Vagina (tissue), 2 donors: ENCODE data around the gene SCNN1B. TPM values are rescaled to one million over a fixed set of nuclear protein-coding genes. Genes with fewer than 3 reads are reported as not detected.
"Not testable (repeated sequence)": the region's sequence is repeated elsewhere in the genome, so short reads cannot be mapped to it uniquely, and the experiment has no call there.

Source experiments
- DNase-seq, 2 donors: peaks; one replicate each; pipeline ENCODE4 v3.0.0-alpha.2; 2017; ENCODE audit errors: extremely low spot score in 2 of 2
- H3K27ac ChIP-seq: fragments of 200-600 bp; sonication (generic); one replicate; pipeline ENCODE4 v1.5.1; 2019
- H3K27me3 ChIP-seq: fragments of 200-600 bp; sonication (generic); one replicate; pipeline ENCODE4 v1.5.1; 2019
- H3K36me3 ChIP-seq, 2 donors: fragments of 200-600 bp; sonication (generic); one replicate each; pipeline ENCODE4 v1.5.1; 2017 to 2019
- H3K4me1 ChIP-seq: fragments of 200-600 bp; sonication (generic); one replicate; pipeline ENCODE4 v1.5.1; 2019
- H3K4me3 ChIP-seq, 2 donors: fragments of 200-600 bp; sonication (generic); 1 replicate in 1 of 2; 2 replicates in 1 of 2; pipeline ENCODE4 v1.5.1; 2016 to 2019
- H3K9me3 ChIP-seq: fragments of 200-600 bp; sonication (generic); one replicate; pipeline ENCODE4 v1.5.1; 2019
- POLR2A ChIP-seq, 2 donors: fragments of 450-650 bp; IDR thresholded peaks; one replicate each; pipeline ENCODE4 v1.6.1; 2017; ENCODE audit warnings: antibody characterized with exemption in 2 of 2, mild to moderate bottlenecking in 2 of 2, moderate library complexity in 2 of 2
- POLR2AphosphoS5 ChIP-seq, 2 donors: sonication (generic); formaldehyde crosslinking; IDR thresholded peaks; one replicate each; pipeline ENCODE4 v1.9.0; 2017; ENCODE audit warnings: antibody characterized with exemption in 2 of 2, mild to moderate bottlenecking in 2 of 2, low read depth in 1 of 2; ENCODE audit not compliant: insufficient read depth in 1 of 2
- intact Hi-C: fragments of 100-400 bp; cut with DNase I; formaldehyde crosslinking; loops from one replicate; pipeline ENCODE4 v1.15.1; 2023
- total RNA-seq: library from RNA; depleted of rRNA; stranded (reverse); fragments of >200 nt; gene quantifications from one replicate; pipeline ENCODE4 v1.2.3, GENCODE V29; 2016
- TF ChIP-seq, protein P1 (sequence below), 3 experiments: fragments of 450-650 bp in 2 of 3; fragments of 200-600 bp in 1 of 3; sonication (generic) in 1 of 3; IDR thresholded peaks; one replicate each; pipeline ENCODE4 v1.5.1; 2017 to 2019; ENCODE audit warnings: antibody characterized with exemption in 3 of 3, mild to moderate bottlenecking in 2 of 3, moderate library complexity in 2 of 3

Gene SCNN1B
- total RNA-seq, 1 donor from 2014 or later: 76.9 TPM

- TF ChIP-seq POLR2A (IDR thresholded peaks at IDR 0.05) (no peak), POLR2AphosphoS5 (IDR thresholded peaks at IDR 0.05; ENCODE audit: insufficient read depth in 1 of 2, low read depth in 1 of 2) (no peak)
- TF ChIP-seq, protein P1, sequence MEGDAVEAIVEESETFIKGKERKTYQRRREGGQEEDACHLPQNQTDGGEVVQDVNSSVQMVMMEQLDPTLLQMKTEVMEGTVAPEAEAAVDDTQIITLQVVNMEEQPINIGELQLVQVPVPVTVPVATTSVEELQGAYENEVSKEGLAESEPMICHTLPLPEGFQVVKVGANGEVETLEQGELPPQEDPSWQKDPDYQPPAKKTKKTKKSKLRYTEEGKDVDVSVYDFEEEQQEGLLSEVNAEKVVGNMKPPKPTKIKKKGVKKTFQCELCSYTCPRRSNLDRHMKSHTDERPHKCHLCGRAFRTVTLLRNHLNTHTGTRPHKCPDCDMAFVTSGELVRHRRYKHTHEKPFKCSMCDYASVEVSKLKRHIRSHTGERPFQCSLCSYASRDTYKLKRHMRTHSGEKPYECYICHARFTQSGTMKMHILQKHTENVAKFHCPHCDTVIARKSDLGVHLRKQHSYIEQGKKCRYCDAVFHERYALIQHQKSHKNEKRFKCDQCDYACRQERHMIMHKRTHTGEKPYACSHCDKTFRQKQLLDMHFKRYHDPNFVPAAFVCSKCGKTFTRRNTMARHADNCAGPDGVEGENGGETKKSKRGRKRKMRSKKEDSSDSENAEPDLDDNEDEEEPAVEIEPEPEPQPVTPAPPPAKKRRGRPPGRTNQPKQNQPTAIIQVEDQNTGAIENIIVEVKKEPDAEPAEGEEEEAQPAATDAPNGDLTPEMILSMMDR (IDR thresholded peaks at IDR 0.05): no peak
- H3K27ac ChIP-seq: no peak overlapping the region
- H3K36me3 ChIP-seq: peaks cover 0 to 37% of the 10 kb centered on the region in 2 donors
- peaks cover 12% of the 10 kb centered on the region for H3K4me1 ChIP-seq
- intact Hi-C loops: no loop called here
- no peak for DNase-seq
- H3K4me3 ChIP-seq: no peak overlapping the region
- no peaks in the 10 kb centered on the region for H3K27me3 ChIP-seq
- no peaks in the 10 kb centered on the region for H3K9me3 ChIP-seq
Measured at GRCh38 chr16:23389201-23389600, 87.1 kb downstream of the SCNN1B start.

GRCh38 chr16:23389936-23390335 lies 87.8 kb downstream of the SCNN1B start:
- Histone ChIP-seq H3K4me1 (peaks cover 12% of the 10 kb centered on the region), H3K36me3 (peaks cover 0 to 40% of the 10 kb centered on the region in 2 donors), H3K27ac (peak overlapping the region; percentile 49)
- H3K9me3 ChIP-seq, DNase-seq, H3K27me3 ChIP-seq, intact Hi-C loops, H3K4me3 ChIP-seq: not testable (repeated sequence)

GRCh38 chr16:23391381-23392222 lies 89.5 kb downstream of the SCNN1B start:
- Histone ChIP-seq H3K4me1 (peaks cover 12% of the 10 kb centered on the region), H3K4me3 (no peak overlapping the region), H3K27ac (peak overlapping the region; percentile 73), H3K36me3 (peaks cover 0 to 42% of the 10 kb centered on the region in 2 donors), H3K27me3 (no peaks in the 10 kb centered on the region), H3K9me3 (no peaks in the 10 kb centered on the region)
- no peak for DNase-seq
- TF ChIP-seq POLR2AphosphoS5 (IDR thresholded peaks at IDR 0.05; ENCODE audit: insufficient read depth in 1 of 2, low read depth in 1 of 2) (no peak), POLR2A (IDR thresholded peaks at IDR 0.05) (no peak)
- TF ChIP-seq, protein P1 (IDR thresholded peaks at IDR 0.05): no peak
- intact Hi-C loops: no loop called here

- DNase-seq: no peak
- intact Hi-C loops: no loop called here
- H3K27ac ChIP-seq: peak overlapping the region; percentile 73
- H3K27me3 ChIP-seq: no peaks in the 10 kb centered on the region
- H3K4me1 ChIP-seq: peaks cover 12% of the 10 kb centered on the region
- TF ChIP-seq, protein P1 (IDR thresholded peaks at IDR 0.05): no peak
- TF ChIP-seq POLR2A (IDR thresholded peaks at IDR 0.05) (no peak), POLR2AphosphoS5 (IDR thresholded peaks at IDR 0.05; ENCODE audit: insufficient read depth in 1 of 2, low read depth in 1 of 2) (no peak)
- H3K4me3 ChIP-seq: no peak overlapping the region
- peaks cover 0 to 43% of the 10 kb centered on the region in 2 donors for H3K36me3 ChIP-seq
- no peaks in the 10 kb centered on the region for H3K9me3 ChIP-seq
Measured at GRCh38 chr16:23392223-23392600, 90.1 kb downstream of the SCNN1B start.

- Histone ChIP-seq H3K4me3 (no peak overlapping the region), H3K36me3 (peaks cover 0 to 54% of the 10 kb centered on the region in 2 donors)
Measured at GRCh38 chr16:23394141-23394831, 92.2 kb downstream of the SCNN1B start.

More at GRCh38 chr16:23394141-23394831, 92.2 kb downstream of the SCNN1B start:
- Histone ChIP-seq H3K27me3 (no peaks in the 10 kb centered on the region), H3K27ac (no peak overlapping the region), H3K9me3 (no peaks in the 10 kb centered on the region), H3K4me1 (peaks cover 12% of the 10 kb centered on the region)
- DNase-seq: no peak
- no peak for TF ChIP-seq POLR2A (IDR thresholded peaks at IDR 0.05)
- TF ChIP-seq POLR2AphosphoS5 (IDR thresholded peaks at IDR 0.05; ENCODE audit: insufficient read depth in 1 of 2, low read depth in 1 of 2): peak in 1 of 2 donors; percentile 48
- intact Hi-C loops: no loop called here
